SK-N-SH (cell line): Measurements from ENCODE around the gene ERAL1. TPM values are rescaled to one million over a fixed set of nuclear protein-coding genes. Genes with fewer than 3 reads are reported as not detected.

Experiments used
- CTCF ChIA-PET: fragments of 300-600, 350-600 bp; formaldehyde crosslinking; extraction: SDS; loops from one replicate; lab custom pipeline; 2021; lab: Yijun Ruan, JAX
- POLR2A ChIA-PET: fragments of 350-600 bp; sonication (Branson Sonifier 250); formaldehyde crosslinking; extraction: SDS; loops from one replicate; lab custom pipeline; 2020; ENCODE audit warnings: antibody characterized with exemption, inconsistent platforms; lab: Yijun Ruan, JAX
- DNase-seq: peaks from one replicate; pipeline ENCODE4 v3.0.0; 2012
- H2AFZ ChIP-seq: fragments of 200-600 bp; sonication (generic); 2 replicates; pipeline ENCODE4 v1.8.1; 2016; ENCODE audit warnings: antibody characterized with exemption, mild to moderate bottlenecking, low read depth
- H3F3A ChIP-seq: fragments of 200-600 bp; sonication (generic); replicated peaks from 2 replicates; pipeline ENCODE3; 2016; ENCODE audit warnings: antibody characterized with exemption, mild to moderate bottlenecking; ENCODE audit not compliant: insufficient read depth
- H3K27ac ChIP-seq, 2 experiments: fragments of 200-500 bp in 1 of 2; fragments of 200-600 bp in 1 of 2; sonication (Bioruptor generic) in 1 of 2; sonication (generic), shearing (Covaris generic) in 1 of 2; 2 replicates each; pipeline versions ENCODE4 v1.5.1 to v1.6.1; 2014 to 2016; ENCODE audit warnings: low read depth in 2 of 2, inconsistent platforms in 1 of 2, low read length in 1 of 2, mild to moderate bottlenecking in 1 of 2, mixed read lengths in 1 of 2
- H3K27me3 ChIP-seq: fragments of 200-600 bp; sonication (generic), shearing (Covaris generic); 2 replicates; pipeline ENCODE4 v1.6.1; 2016; ENCODE audit warnings: mixed run types; ENCODE audit not compliant: insufficient read depth
- H3K36me3 ChIP-seq, 2 experiments: fragments of 200-500 bp in 1 of 2; fragments of 200-600 bp in 1 of 2; sonication (Bioruptor generic) in 1 of 2; sonication (generic) in 1 of 2; replicated peaks in 1 of 2; 2 replicates each; pipeline versions ENCODE3 to v1.5.1; 2014 to 2016; ENCODE audit warnings: low read length in 1 of 2, mild to moderate bottlenecking in 1 of 2; ENCODE audit not compliant: insufficient read depth in 2 of 2, control insufficient read depth in 1 of 2
- H3K4me1 ChIP-seq, 2 experiments: fragments of 200-500 bp in 1 of 2; fragments of 200-600 bp in 1 of 2; sonication (Bioruptor generic) in 1 of 2; sonication (generic), shearing (Covaris generic) in 1 of 2; 2 replicates each; pipeline versions ENCODE4 v1.5.1 to v1.6.1; 2014 to 2016; ENCODE audit warnings: low read depth in 1 of 2, low read length in 1 of 2, mixed run types in 1 of 2; ENCODE audit not compliant: insufficient read depth in 2 of 2, control insufficient read depth in 1 of 2
- H3K4me2 ChIP-seq: fragments of 200-600 bp; sonication (generic), shearing (Covaris generic); 2 replicates; pipeline ENCODE4 v1.6.1; 2017; ENCODE audit warnings: mixed run types
- H3K4me3 ChIP-seq, 2 experiments: fragments of 200-500 bp in 1 of 2; fragments of 200-600 bp in 1 of 2; sonication (Bioruptor generic) in 1 of 2; sonication (generic), shearing (Covaris generic) in 1 of 2; 2 replicates each; pipeline versions ENCODE4 v1.5.1 to v1.8.1; 2014 to 2016; ENCODE audit warnings: low read depth in 2 of 2, inconsistent platforms in 1 of 2, low read length in 1 of 2, mild to moderate bottlenecking in 1 of 2, mixed read lengths in 1 of 2, moderate library complexity in 1 of 2
- H3K79me2 ChIP-seq: fragments of 200-600 bp; sonication (generic); 2 replicates; pipeline ENCODE4 v1.8.1; 2017; ENCODE audit warnings: mild to moderate bottlenecking; ENCODE audit not compliant: insufficient read depth
- H3K9ac ChIP-seq: fragments of 200-600 bp; sonication (generic); 2 replicates; pipeline ENCODE4 v1.6.1; 2017; ENCODE audit warnings: mixed run types
- H3K9me2 ChIP-seq: fragments of 200-600 bp; sonication (generic); 2 replicates; pipeline ENCODE4 v1.6.1; 2017; ENCODE audit warnings: mixed run types
- H3K9me3 ChIP-seq: fragments of 200-600 bp; sonication (generic); 2 replicates; pipeline ENCODE4 v1.6.1; 2017; ENCODE audit warnings: mixed run types, mild to moderate bottlenecking, moderate library complexity
- H4K20me1 ChIP-seq: fragments of 200-600 bp; sonication (generic); 2 replicates; pipeline ENCODE4 v1.6.1; 2017; ENCODE audit warnings: mild to moderate bottlenecking, mixed run types; ENCODE audit not compliant: insufficient read depth
- CHD2 ChIP-seq: fragments of 150-350 bp; IDR thresholded peaks from 2 replicates; pipeline ENCODE4 v1.6.1; 2018; ENCODE audit warnings: low read length; ENCODE audit not compliant: partially characterized antibody
- ELF1 ChIP-seq: IDR thresholded peaks from 2 replicates; pipeline ENCODE4 v1.4.0; 2012
- EZH2phosphoT487 ChIP-seq: fragments of 200-600 bp; sonication (generic); IDR thresholded peaks from 2 replicates; pipeline ENCODE4 v1.6.1; 2017; ENCODE audit warnings: low read depth, mixed run types, mild to moderate bottlenecking, antibody characterized with exemption, moderate library complexity, borderline replicate concordance
- FOXJ3 ChIP-seq: sonication (generic); formaldehyde crosslinking; IDR thresholded peaks from 2 replicates; pipeline ENCODE4 v1.5.1; 2020; ENCODE audit warnings: mild to moderate bottlenecking, missing genetic modification reagents
- GABPA ChIP-seq: IDR thresholded peaks from 2 replicates; pipeline ENCODE4 v1.4.0; 2012; ENCODE audit warnings: low read depth, mild to moderate bottlenecking
- GATA2 ChIP-seq: sonication (generic); formaldehyde crosslinking; IDR thresholded peaks from 2 replicates; pipeline ENCODE4 v1.5.0; 2020; ENCODE audit warnings: mild to moderate bottlenecking, missing genetic modification reagents
- JUND ChIP-seq: IDR thresholded peaks from 2 replicates; pipeline ENCODE4 v1.4.0; 2012
- NFIC ChIP-seq: IDR thresholded peaks from 2 replicates; pipeline ENCODE4 v1.4.0; 2012; ENCODE audit warnings: borderline replicate concordance
- POLR2AphosphoS5 ChIP-seq: IDR thresholded peaks from 2 replicates; pipeline ENCODE4 v1.6.1; 2012; ENCODE audit warnings: low read depth, low read length
- RAD21 ChIP-seq: IDR thresholded peaks from 2 replicates; pipeline ENCODE4 v1.6.1; 2012; ENCODE audit warnings: mild to moderate bottlenecking, low read length
- RCOR1 ChIP-seq: fragments of 150-350 bp; IDR thresholded peaks from 2 replicates; pipeline ENCODE4 v1.6.1; 2017; ENCODE audit warnings: antibody characterized with exemption, low read length
- RXRA ChIP-seq: IDR thresholded peaks from 2 replicates; pipeline ENCODE4 v1.4.0; 2012; ENCODE audit warnings: low read depth, mild to moderate bottlenecking, borderline replicate concordance
- SIN3A ChIP-seq: IDR thresholded peaks from 2 replicates; pipeline ENCODE4 v1.6.1; 2012; ENCODE audit warnings: low read depth, mild to moderate bottlenecking, low read length, moderate library complexity, borderline replicate concordance
- SMC3 ChIP-seq: IDR thresholded peaks from 2 replicates; pipeline ENCODE4 v1.6.1; 2012; ENCODE audit warnings: low read depth, low read length, improper control_type of control experiment
- TAF1 ChIP-seq: IDR thresholded peaks from 2 replicates; pipeline ENCODE4 v1.6.1; 2012; ENCODE audit warnings: low read depth, mild to moderate bottlenecking, low read length, moderate library complexity, borderline replicate concordance
- TCF12 ChIP-seq: IDR thresholded peaks from 2 replicates; pipeline ENCODE4 v1.4.0; 2012
- TEAD4 ChIP-seq: IDR thresholded peaks from 2 replicates; pipeline ENCODE4 v1.4.0; 2012; ENCODE audit warnings: mild to moderate bottlenecking, borderline replicate concordance; ENCODE audit not compliant: insufficient read depth
- WGBS: methylation state at CpG from one replicate; pipeline ENCODE4 v1.1.6; 2017; ENCODE audit warnings: low lambda C conversion rate; 5-methylcytosine and 5-hydroxymethylcytosine counted together
- polyA plus RNA-seq, 3 experiments: library from polyadenylated mRNA; depleted of rRNA; stranded (reverse); fragments of >200 nt; gene quantifications; 2 replicates each; pipeline ENCODE4 v1.2.3, GENCODE V29; 2012
- TF ChIP-seq, protein P1 (sequence below): fragments of 150-350 bp; IDR thresholded peaks from 2 replicates; pipeline ENCODE4 v1.6.1; 2016; ENCODE audit warnings: mild to moderate bottlenecking, low read depth, low read length
- TF ChIP-seq, protein P2 (sequence below): IDR thresholded peaks from 2 replicates; pipeline ENCODE4; 2012
- TF ChIP-seq, protein P3 (sequence below): IDR thresholded peaks from 2 replicates; pipeline ENCODE4 v1.4.0; 2012; ENCODE audit warnings: low read depth

The ERAL1 gene
- polyA plus RNA-seq, 1 of the 3 experiments (the other 2 are of a cell fraction) = 57.3 TPM

DNA sequence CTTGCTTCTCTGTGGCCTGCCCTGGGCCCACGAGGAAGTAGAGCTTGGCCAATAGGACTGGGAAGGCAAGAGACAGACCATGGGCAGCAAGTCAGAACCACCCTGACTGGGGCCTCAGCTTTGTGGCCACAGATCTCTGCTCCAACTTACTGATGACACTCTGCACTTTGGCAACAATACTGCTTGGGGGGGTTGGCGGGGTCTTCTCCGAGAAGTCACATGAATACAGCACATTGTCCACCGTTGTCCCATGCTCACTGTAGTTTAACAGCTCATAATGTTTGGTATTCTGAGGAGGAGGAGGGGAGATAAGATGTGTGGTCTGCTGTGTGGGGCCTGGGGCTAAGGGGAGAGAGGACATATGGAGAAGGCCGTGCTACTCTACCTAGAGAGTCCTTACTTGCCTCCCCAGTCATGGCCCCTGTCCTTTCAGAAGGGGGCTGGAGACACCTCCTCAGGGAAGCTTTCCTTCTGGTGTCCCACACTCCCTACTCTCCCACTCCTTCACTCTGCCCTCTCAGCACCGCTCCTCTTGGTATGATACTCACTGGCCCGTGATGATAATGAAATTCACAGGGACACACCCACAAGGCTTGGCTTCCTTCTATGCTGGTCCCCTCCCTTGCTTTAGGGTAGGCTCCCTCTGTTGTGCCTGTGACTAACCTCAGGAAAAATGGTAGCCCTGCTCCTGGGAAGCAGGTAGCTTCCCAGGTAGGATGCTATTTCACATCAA lies 52.1 kb downstream of the ERAL1 start:
- no peak overlapping the region for H3K4me2 ChIP-seq
- no peaks in the 10 kb centered on the region for H3K27me3 ChIP-seq
- no peak overlapping the region for H3K4me3 ChIP-seq
- H2AFZ ChIP-seq = no peak overlapping the region
- peaks cover 13% of the 10 kb centered on the region; the same call in 1 of the 2 replicates for H4K20me1 ChIP-seq
- peaks cover 55% of the 10 kb centered on the region for H3F3A ChIP-seq
- no peaks in the 10 kb centered on the region for H3K9me3 ChIP-seq
- no peak overlapping the region for H3K27ac ChIP-seq
- TF ChIP-seq CHD2 = no peak
- no peak for TF ChIP-seq RCOR1
- no peak for TF ChIP-seq RXRA
- TF ChIP-seq GATA2 (CRISPR knock-in tag) = no peak
- no peak for TF ChIP-seq TAF1
- no peak for TF ChIP-seq SIN3A
- no peak for TF ChIP-seq TEAD4
- TF ChIP-seq SMC3 = no peak
- TF ChIP-seq JUND = no peak
- no peak for TF ChIP-seq EZH2phosphoT487
- TF ChIP-seq RAD21 = no peak
- TF ChIP-seq FOXJ3 (CRISPR knock-in tag) = no peak
- TF ChIP-seq POLR2AphosphoS5 = no peak
- no peak for TF ChIP-seq GABPA
- POLR2A ChIA-PET = interaction anchor here (1.2 to 1.7 kb wide), 2 partner anchors 9 to 263 kb away, joined by 4 to 7 read pairs; partner anchors contain the start of gene FLOT2
- no peak for DNase-seq
- no peak overlapping the region for H3K9ac ChIP-seq
- H3K4me1 ChIP-seq = peaks cover 0 to 6% of the 10 kb centered on the region in 2 experiments; a peak in 2 of 4 replicates
- no peaks in the 10 kb centered on the region for H3K9me2 ChIP-seq
- WGBS = 90% methylated on average over 7 of the region's 7 CpGs
- no peaks in the 10 kb centered on the region for H3K79me2 ChIP-seq
- H3K36me3 ChIP-seq = peaks cover 41 to 57% of the 10 kb centered on the region in 2 experiments
- CTCF ChIA-PET = interaction anchor here (0.6 to 8.8 kb wide), 6 partner anchors 10 to 242 kb away, joined by 3 to 63 read pairs (median 10); no protein-coding TSS in a partner anchor

DNA sequence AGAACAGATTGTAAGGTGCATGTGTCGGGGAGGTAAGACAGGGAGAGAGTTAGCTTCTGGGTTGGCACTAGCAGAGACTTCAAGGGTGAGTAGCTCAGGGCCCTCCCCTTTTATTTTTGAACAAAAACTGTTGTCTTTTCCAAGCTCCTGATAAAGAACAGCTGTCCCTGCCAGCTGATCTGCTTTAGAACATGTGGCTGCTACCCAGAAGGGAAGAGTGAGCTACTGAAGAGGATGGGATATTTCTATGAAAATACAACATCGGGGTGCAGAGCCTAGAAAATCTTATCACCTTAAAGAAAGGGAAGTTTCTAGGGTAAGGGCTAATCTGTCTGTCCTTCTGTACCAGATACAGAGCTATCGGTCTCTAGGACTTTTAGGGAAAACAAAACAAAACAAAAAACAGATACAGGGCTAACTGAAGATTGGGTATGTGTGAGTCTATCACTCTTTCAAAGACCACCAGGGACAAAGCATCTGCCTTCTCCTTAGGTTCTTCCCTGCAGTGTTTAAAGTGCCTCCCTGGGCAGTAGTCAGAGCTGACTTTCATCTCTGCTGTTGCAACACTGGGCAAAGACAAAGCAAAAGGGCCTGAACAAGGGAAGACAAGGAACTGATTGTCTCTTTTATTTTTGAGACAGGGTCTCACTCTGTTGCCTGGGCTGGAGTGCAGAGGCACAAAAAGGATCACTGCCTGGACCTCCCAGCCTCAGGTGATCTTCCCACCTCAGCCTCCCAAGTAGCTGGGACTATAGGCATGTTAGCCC lies 53.1 kb downstream of the ERAL1 start:
- no peak overlapping the region for H2AFZ ChIP-seq
- H3K4me3 ChIP-seq = no peak overlapping the region
- WGBS = 65% methylated on average over 3 of the region's 3 CpGs
- peaks cover 51 to 68% of the 10 kb centered on the region in 2 experiments for H3K36me3 ChIP-seq
- no peaks in the 10 kb centered on the region for H3K27me3 ChIP-seq
- H4K20me1 ChIP-seq = peaks cover 13% of the 10 kb centered on the region; the same call in 1 of the 2 replicates
- H3K9me2 ChIP-seq = no peaks in the 10 kb centered on the region
- no peak overlapping the region for H3K4me2 ChIP-seq
- no peaks in the 10 kb centered on the region for H3K79me2 ChIP-seq
- POLR2A ChIA-PET = interaction anchor here (0.5 to 1.7 kb wide), 3 partner anchors 10 to 264 kb away, joined by 3 to 7 read pairs (median 4); partner anchors contain the start of gene FLOT2
- H3F3A ChIP-seq = peaks cover 50% of the 10 kb centered on the region
- H3K27ac ChIP-seq = peak overlapping the region in 1 of 2 experiments; percentile 51; a peak in 1 of 4 replicates
- no peak for DNase-seq
- no peaks in the 10 kb centered on the region for H3K9me3 ChIP-seq
- CTCF ChIA-PET = interaction anchor here (0.6 to 8.8 kb wide), 9 partner anchors 9 to 295 kb away, joined by 3 to 63 read pairs (median 4); partner anchors contain the start of gene FLOT2
- peaks cover 0 to 3% of the 10 kb centered on the region in 2 experiments; a peak in 2 of 4 replicates for H3K4me1 ChIP-seq
- no peak for TF ChIP-seq JUND
- no peak for TF ChIP-seq TCF12
- TF ChIP-seq NFIC = no peak
- TF ChIP-seq TEAD4 = no peak
- TF ChIP-seq ELF1 = no peak
- TF ChIP-seq, protein P1, sequence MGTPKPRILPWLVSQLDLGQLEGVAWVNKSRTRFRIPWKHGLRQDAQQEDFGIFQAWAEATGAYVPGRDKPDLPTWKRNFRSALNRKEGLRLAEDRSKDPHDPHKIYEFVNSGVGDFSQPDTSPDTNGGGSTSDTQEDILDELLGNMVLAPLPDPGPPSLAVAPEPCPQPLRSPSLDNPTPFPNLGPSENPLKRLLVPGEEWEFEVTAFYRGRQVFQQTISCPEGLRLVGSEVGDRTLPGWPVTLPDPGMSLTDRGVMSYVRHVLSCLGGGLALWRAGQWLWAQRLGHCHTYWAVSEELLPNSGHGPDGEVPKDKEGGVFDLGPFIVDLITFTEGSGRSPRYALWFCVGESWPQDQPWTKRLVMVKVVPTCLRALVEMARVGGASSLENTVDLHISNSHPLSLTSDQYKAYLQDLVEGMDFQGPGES = no peak
- TF ChIP-seq, protein P2, sequence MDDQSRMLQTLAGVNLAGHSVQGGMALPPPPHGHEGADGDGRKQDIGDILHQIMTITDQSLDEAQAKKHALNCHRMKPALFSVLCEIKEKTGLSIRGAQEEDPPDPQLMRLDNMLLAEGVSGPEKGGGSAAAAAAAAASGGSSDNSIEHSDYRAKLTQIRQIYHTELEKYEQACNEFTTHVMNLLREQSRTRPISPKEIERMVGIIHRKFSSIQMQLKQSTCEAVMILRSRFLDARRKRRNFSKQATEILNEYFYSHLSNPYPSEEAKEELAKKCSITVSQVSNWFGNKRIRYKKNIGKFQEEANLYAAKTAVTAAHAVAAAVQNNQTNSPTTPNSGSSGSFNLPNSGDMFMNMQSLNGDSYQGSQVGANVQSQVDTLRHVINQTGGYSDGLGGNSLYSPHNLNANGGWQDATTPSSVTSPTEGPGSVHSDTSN = no peak
- TF ChIP-seq EZH2phosphoT487 = no peak
- TF ChIP-seq TAF1 = no peak
- TF ChIP-seq, protein P3, sequence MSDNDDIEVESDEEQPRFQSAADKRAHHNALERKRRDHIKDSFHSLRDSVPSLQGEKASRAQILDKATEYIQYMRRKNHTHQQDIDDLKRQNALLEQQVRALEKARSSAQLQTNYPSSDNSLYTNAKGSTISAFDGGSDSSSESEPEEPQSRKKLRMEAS = no peak
- TF ChIP-seq SIN3A = no peak
- no peak for TF ChIP-seq GABPA
- TF ChIP-seq, all 33 proteins: peak for 0
- H3K9ac ChIP-seq = no peak overlapping the region
